EH (cell line): ENCODE measurements around the gene TBC1D7.
A peak's percentile ranks its signal among the peaks of the same experiment; 100 is the strongest.
"Not testable (repeated sequence)": the region's sequence is repeated elsewhere in the genome, so short reads cannot be mapped to it uniquely, and the experiment has no call there.

Experiments used
- DNase-seq: peaks from one replicate; pipeline ENCODE4 v3.0.0-alpha.2; 2015; ENCODE audit warnings: low read depth

Gene TBC1D7

DNA sequence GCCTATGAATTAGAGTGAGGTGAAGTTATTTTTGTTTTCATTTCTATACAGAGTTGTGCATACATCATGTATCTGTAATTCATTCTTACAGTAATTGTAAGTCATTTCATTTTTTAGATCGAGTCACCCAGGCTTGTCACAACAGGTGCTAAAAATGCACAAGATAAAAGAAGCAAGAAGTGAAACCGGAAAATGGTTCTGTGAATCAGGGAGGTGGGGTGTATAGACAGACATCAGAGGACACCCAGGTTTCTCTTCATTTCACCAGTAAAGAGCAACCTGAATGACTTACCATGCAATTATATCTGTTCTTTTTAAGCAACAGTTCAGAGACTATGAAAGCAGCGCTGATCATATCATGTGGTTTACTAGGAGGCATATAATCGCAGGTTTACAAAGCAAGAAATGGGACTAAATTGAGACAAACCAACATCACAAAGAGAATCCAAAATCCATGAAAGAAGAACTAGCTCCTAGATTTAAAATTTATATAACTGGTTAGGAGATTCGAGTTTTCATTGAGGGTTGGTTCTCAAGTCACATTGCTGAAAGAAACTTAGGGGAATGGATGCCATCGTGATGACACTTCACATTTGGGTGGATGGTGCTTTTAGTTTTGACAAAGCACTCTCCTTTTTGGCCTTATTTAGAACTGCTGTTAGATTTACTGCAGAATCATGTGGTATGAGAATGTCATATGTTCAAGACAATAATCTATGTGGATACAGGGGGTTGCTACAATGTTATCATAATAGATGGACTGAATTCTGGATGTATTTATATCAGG lies 27.9 kb upstream of the TBC1D7 start:
- DNase-seq: peak; percentile 42

DNA sequence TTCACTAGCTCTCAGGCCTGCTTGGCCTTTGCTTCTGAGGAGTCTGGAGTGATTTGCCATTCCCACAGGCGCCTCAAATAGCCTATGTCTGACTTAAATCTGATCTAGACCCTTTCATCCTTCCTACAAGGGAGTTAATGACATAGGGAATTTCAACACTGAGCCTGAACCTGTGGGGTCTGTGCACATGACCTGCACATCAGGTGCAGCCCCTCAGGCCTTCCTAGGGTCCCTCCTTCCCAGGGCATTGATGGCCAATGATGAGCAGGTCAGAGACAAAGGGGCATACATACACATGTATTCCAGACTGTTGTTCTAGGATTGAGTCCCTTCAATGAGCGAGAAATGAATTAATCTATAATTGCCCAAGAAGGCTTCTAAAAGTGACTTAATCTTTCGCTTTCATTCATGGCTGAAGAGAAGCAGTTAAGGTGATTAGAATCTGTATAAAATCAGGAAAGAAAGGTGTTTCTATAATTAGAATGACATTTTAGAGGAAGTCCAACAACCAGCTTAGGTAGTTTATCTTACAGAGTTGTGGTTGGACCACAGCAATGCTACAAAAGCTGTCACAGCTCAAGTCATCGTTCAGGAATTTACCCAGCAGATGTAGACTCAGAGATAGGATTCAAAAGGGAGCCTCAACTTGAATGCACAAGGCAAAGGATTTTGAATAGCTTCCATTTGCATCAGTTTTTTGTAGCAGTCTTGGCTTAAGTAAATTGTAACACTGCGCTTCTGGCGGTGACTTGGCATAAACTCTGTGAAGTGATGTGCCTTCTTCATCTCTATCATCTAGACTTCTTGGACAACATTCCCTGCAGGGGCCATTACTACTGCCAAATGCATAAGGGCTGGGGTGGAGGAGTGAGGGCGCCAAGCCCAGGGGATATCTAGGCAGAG lies 27.0 kb upstream of the TBC1D7 start:
- DNase-seq: peak; percentile 98

DNA sequence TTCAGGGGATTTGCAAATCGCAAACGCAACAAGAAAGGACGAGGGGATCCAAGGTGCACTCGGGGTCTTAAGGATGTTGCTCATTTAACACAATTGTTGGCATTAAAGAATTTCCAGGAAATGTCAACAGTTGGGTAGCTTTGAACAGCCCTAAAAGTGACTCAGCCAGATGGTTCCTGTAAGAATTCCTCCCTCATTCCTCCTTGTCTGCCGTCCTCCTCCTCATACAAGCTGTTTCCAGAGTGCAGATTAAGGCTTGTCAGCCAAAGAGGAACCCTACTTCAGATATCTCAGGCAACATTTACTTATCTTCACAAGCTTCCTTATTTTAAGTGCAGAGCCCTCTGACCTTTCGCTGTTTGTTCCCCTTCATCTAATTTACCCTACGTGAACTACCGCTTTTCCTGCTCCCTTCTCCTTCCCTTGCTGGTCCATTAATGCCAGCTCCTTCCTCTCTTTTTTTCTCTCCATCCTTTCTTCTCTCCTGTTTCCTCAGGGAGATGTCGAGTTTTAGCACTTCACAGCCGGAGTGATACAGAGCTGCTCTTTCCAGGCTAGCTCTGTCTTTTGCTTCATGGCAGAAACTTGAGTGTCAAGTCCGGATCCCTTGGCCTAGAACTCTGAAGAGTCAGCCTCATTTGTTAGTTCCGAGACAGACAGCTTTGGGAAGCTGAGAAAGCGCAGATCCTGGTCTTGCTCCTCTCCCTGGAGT lies 26.1 kb upstream of the TBC1D7 start:
- DNase-seq: peak; percentile 83

DNA sequence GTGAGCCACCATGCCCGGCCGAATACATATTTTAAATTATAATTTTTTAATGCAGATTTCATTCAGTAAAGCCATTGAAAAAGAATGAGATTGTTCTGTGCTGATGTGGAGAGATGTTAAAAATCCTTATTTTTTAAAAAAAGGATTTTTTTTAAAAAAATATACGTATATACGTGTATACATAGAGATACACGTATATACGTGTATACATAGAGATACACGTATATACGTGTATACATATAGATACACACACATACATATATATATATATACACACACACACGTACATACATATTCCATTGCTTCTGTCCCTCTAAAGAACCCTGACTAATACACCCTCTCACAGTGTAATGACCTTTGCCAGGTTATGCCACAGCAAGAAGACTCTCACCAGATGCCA lies 23.8 kb upstream of the TBC1D7 start:
- no peak for DNase-seq

DNA sequence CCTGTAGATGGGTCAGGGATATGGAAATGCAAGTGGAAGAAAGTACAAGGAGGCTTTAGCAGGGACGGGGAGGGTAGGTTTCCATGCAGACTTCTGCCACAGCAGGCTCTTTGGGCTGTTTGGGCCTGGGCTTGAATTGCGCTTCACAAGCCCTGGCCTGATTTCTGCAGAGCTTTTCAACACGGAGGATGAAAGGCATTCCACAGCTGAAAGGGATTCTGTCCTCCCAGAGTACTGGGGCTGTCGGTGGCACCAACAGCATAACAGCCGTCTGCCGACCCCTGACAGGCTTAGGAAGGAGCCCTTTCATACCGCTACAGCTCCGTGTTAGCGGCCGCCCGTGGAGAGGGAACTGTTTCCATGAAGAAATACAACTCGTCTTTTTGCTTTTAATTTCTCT lies 22.9 kb upstream of the TBC1D7 start:
- DNase-seq: no peak

- no peak for DNase-seq
Observed at GRCh38 chr6:13349811-13350506, 21.6 kb upstream of the TBC1D7 start.

- no peak for DNase-seq
Observed at GRCh38 chr6:13348334-13349113, 20.2 kb upstream of the TBC1D7 start.

DNA sequence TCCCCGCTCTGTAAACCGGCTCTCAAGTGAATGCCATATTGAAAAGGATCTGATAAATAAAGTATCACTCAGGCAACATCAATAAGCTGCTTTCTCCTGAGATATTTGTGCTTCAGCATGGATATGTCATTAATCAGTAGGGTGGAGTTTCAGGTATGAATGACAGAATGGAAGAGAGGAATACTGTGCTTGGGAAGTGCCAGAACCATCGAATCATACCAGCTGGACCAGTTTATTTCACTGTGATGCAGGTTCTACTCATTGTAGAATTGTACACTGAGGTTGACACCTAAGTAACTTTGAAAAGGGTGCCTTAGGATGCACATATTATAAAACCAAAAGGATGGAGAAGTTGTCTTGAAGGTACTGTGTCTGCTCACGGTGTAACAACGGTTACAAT lies 17.9 kb upstream of the TBC1D7 start:
- DNase-seq: no peak

GRCh38 chr6:13342414-13343019 lies 14.2 kb upstream of the TBC1D7 start:
- no peak for DNase-seq

DNA sequence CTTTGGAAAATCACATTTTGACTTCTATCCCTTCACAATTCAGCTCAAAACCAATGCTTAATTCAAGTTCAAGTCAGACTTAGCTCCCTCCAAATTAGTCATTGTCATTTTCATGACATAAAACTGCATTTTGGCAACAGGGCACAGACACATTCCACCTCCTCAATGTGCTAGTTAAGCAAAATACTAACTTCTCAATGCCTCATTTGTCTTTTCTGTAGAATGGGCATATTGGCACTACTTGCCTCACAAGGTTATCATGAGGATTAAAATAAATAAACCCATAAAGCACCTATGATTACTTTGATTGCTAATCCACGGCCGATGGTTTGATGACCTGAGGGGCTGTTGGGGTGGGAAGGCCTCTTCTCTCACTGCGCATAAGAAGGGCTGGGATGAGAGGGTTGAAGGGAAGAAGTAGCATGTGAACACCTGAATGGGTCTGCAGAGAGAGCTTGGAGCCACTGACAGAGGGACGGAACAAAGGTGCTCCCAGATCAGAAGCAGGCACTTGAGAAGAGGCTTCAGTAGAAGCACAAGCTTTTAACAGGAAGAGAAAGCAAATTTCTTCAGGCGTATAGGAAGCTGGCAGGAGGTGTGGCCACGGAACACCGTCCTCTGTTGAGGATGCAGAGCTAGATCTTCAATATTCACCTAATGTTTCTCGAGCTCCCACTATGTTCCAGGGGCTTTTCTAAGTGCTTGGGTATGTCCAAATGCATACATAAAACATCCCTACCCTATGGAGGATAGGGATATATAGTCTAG lies 11.7 kb upstream of the TBC1D7 start:
- no peak for DNase-seq

- no peak for DNase-seq
Observed at GRCh38 chr6:13338038-13338437, 9.7 kb upstream of the TBC1D7 start.

GRCh38 chr6:13336553-13336952 lies 8.2 kb upstream of the TBC1D7 start:
- peak; percentile 85 for DNase-seq

- DNase-seq: no peak
Observed at GRCh38 chr6:13334953-13335352, 6.6 kb upstream of the TBC1D7 start.

DNA sequence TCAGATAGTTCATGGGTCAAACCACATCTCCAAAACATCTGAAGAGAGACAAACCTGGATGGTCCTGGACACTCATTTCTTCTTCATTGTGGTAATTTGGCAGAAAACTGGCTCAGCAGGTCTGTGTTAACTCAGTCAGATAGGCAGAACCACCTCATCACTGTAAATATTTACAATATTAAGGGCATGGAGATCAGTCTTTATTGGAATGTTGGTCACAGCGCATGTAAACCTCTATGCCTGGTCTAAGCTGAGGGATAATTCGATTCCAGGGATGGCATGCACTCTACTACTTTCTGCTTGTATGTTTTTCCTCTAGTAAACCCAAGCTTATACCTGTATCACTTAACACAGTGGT lies 4.0 kb upstream of the TBC1D7 start:
- DNase-seq: no peak

GRCh38 chr6:13331516-13332348 lies 3.4 kb upstream of the TBC1D7 start:
- DNase-seq: peak; percentile 41

GRCh38 chr6:13328875-13329183 lies 492 bp upstream of the TBC1D7 start:
- DNase-seq: no peak

DNA sequence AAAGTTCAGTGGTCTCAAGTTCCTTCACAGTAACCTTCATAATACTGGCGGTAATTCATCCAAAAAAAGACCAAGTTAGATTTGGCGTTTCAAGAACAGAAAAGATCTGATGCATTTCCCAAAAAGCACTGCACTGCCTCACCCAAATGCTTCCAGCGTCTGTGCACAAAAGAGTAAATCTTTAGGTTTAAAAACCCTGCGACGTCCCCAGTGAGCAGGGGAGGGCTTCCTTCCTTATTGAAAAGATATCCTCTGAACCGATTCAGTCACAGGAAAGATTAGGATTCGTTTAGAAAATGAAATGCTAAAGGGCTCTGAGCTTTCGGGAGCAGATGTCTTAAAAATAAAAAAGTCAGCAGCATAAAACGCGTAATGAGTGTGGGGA lies 654 bp downstream of the TBC1D7 start:
- no peak for DNase-seq

DNA sequence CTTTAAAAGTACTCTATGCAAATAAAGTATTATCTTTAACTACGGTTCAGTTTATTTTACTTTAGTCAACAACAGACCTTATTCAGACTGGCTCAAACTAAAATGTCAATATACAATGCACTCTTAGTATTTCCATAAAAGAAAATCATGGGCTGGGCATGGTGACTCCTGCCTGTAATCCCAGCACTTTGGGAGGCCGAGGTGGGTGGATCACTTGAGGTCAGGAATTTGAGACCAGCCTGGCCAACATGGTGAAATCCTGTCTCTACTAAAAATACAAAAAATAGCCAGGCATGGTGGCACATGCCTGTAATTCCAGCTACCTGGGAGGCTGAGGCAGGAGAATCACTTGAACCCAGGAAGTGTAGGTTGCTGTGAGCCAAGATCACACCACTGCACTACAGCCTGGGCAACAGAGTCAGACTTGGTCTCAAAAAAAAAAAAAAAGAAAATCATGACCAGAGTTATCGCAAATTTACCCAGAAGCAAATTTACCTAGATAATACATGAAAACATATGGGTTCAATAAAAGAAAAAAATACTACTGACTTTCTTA lies 2.2 kb downstream of the TBC1D7 start:
- DNase-seq: not testable (repeated sequence)
